ENCODE measurements around the gene IL4I1.

IL4I1 gene

GRCh38 chr19:49889038-49889686, 7.5 kb downstream of the IL4I1 start:
- DNase-seq = no peak
- no peak overlapping the region for H3K4me3 ChIP-seq (ENCODE audit: low read depth, low read length)
- TF ChIP-seq CTCF (IDR thresholded peaks at IDR 0.05; ENCODE audit: low read depth, low read length) = no peak
- no peaks in the 10 kb centered on the region for H3K27me3 ChIP-seq
- no peaks in the 10 kb centered on the region; the same call in 1 of the 2 replicates for H3K36me3 ChIP-seq
- H3K4me1 ChIP-seq = peaks cover 6% of the 10 kb centered on the region; the same call in 1 of the 2 replicates
- no peaks in the 10 kb centered on the region for H3K9me3 ChIP-seq

- TF ChIP-seq CTCF (IDR thresholded peaks at IDR 0.05; ENCODE audit: low read depth, low read length) = no peak
- no peaks in the 10 kb centered on the region for H3K9me3 ChIP-seq
- H3K36me3 ChIP-seq = peaks cover 6% of the 10 kb centered on the region; the same call in 1 of the 2 replicates
- H3K4me1 ChIP-seq = peaks cover 6% of the 10 kb centered on the region; the same call in 1 of the 2 replicates
- no peak for DNase-seq
- no peaks in the 10 kb centered on the region for H3K27me3 ChIP-seq
- H3K4me3 ChIP-seq (ENCODE audit: low read depth, low read length) = no peak overlapping the region
Observed at GRCh38 chr19:49888510-49888824, 8.2 kb downstream of the IL4I1 start.

- H3K4me1 ChIP-seq = peaks cover 6% of the 10 kb centered on the region; the same call in 1 of the 2 replicates
- H3K27me3 ChIP-seq = no peaks in the 10 kb centered on the region
- no peak overlapping the region for H3K4me3 ChIP-seq (ENCODE audit: low read depth, low read length)
- TF ChIP-seq CTCF (IDR thresholded peaks at IDR 0.05; ENCODE audit: low read depth, low read length) = no peak
- H3K36me3 ChIP-seq = peaks cover 7% of the 10 kb centered on the region; the same call in 1 of the 2 replicates
- DNase-seq = no peak
- H3K9me3 ChIP-seq = no peaks in the 10 kb centered on the region
Observed at GRCh38 chr19:49887665-49888509, 8.8 kb downstream of the IL4I1 start.

- DNase-seq = no peak
- no peaks in the 10 kb centered on the region for H3K27me3 ChIP-seq
- no peak overlapping the region; the same call in 1 of the 2 replicates for H3K4me3 ChIP-seq (ENCODE audit: low read depth, low read length)
- peaks cover 11% of the 10 kb centered on the region; the same call in 1 of the 2 replicates for H3K36me3 ChIP-seq
- H3K4me1 ChIP-seq = peaks cover 6% of the 10 kb centered on the region; the same call in 1 of the 2 replicates
- H3K9me3 ChIP-seq = no peaks in the 10 kb centered on the region
- no peak for TF ChIP-seq CTCF (IDR thresholded peaks at IDR 0.05; ENCODE audit: low read depth, low read length)
Observed at GRCh38 chr19:49887037-49887664, 9.5 kb downstream of the IL4I1 start.

GRCh38 chr19:49884760-49885159, 11.9 kb downstream of the IL4I1 start:
- no peaks in the 10 kb centered on the region for H3K9me3 ChIP-seq
- no peaks in the 10 kb centered on the region for H3K27me3 ChIP-seq
- no peaks in the 10 kb centered on the region for H3K4me1 ChIP-seq
- DNase-seq = no peak
- H3K36me3 ChIP-seq = peaks cover 14% of the 10 kb centered on the region
- TF ChIP-seq CTCF (IDR thresholded peaks at IDR 0.05; ENCODE audit: low read depth, low read length) = no peak
- no peak overlapping the region for H3K4me3 ChIP-seq (ENCODE audit: low read depth, low read length)

All from BE2C (cell line).